KBM-7 (cell line): Measurements from ENCODE around the gene POLR3G.

Source experiments
- DNase-seq: peaks from one replicate; pipeline ENCODE4 v3.0.0-alpha.2; 2015
- in situ Hi-C: fragments of 300-500 bp; cut with MboI; formaldehyde crosslinking; loops from 2 replicates; pipeline ENCODE4 v1.14.3; 2020; ENCODE audit warnings: low sequenced_read_pairs, low pct_unique_long_range_greater_than_20kb, mixed read lengths

Gene POLR3G

GRCh38 chr5:90548069-90548593 is 73.5 kb downstream of the POLR3G start:
- no peak for DNase-seq
- in situ Hi-C loops, result no loop called here

GRCh38 chr5:90549223-90549622 is 74.6 kb downstream of the POLR3G start:
- in situ Hi-C loops, result no loop called here
- DNase-seq, result no peak

GRCh38 chr5:90549729-90550275 is 75.1 kb downstream of the POLR3G start:
- in situ Hi-C loops, result no loop called here
- peak; percentile 59 for DNase-seq

- in situ Hi-C loops, result no loop called here
- DNase-seq, result no peak
Measured at GRCh38 chr5:90550963-90551362, 76.3 kb downstream of the POLR3G start.

GRCh38 chr5:90551376-90551775 is 76.7 kb downstream of the POLR3G start:
- in situ Hi-C loops, result no loop called here
- no peak for DNase-seq

GRCh38 chr5:90553711-90554110 is 79.0 kb downstream of the POLR3G start:
- in situ Hi-C loops, result no loop called here

GRCh38 chr5:90554358-90555006 is 79.8 kb downstream of the POLR3G start:
- no peak for DNase-seq
- in situ Hi-C loops, result no loop called here

More at GRCh38 chr5:90553711-90554110, 79.0 kb downstream of the POLR3G start:
- no peak for DNase-seq

- in situ Hi-C loops, result no loop called here
- DNase-seq, result no peak
Measured at GRCh38 chr5:90555666-90556065, 81.0 kb downstream of the POLR3G start.

- no peak for DNase-seq
Measured at GRCh38 chr5:90557391-90557790, 82.7 kb downstream of the POLR3G start.

GRCh38 chr5:90557871-90558270 is 83.2 kb downstream of the POLR3G start:
- DNase-seq, result peak; percentile 12
- in situ Hi-C loops, result no loop called here

More at GRCh38 chr5:90557391-90557790, 82.7 kb downstream of the POLR3G start:
- in situ Hi-C loops, result no loop called here

- in situ Hi-C loops, result no loop called here
Measured at GRCh38 chr5:90558344-90559192, 83.9 kb downstream of the POLR3G start, which contains the start of gene ADGRV1. Gene ADGRV1, plus strand, starts transcription at chr5:90558797. Its CDS starts 99 bp downstream, at chr5:90558896.

GRCh38 chr5:90560771-90561170 is 86.1 kb downstream of the POLR3G start:
- in situ Hi-C loops, result no loop called here
- DNase-seq, result no peak

More at GRCh38 chr5:90558344-90559192, 83.9 kb downstream of the POLR3G start, which contains the start of gene ADGRV1:
- peak; percentile 77 for DNase-seq

- no peak for DNase-seq
- in situ Hi-C loops, result no loop called here
Measured at GRCh38 chr5:90561766-90562165, 87.1 kb downstream of the POLR3G start.

- in situ Hi-C loops, result no loop called here
- no peak for DNase-seq
Measured at GRCh38 chr5:90562341-90562740, 87.7 kb downstream of the POLR3G start.

GRCh38 chr5:90563108-90563507 is 88.4 kb downstream of the POLR3G start:
- no peak for DNase-seq

More at GRCh38 chr5:90563108-90563507, 88.4 kb downstream of the POLR3G start:
- in situ Hi-C loops, result no loop called here
